ENCODE measurements around the gene PHLDA1.

GRCh38 chr12:76012644-76013043 is 18.9 kb downstream of the PHLDA1 start:
- TF ChIP-seq CTCF (IDR thresholded peaks at IDR 0.05) (no peak), POLR2A (IDR thresholded peaks at IDR 0.05) (no peak)
